ENCODE results near the gene SEPTIN1. TPM values are rescaled to one million over a fixed set of nuclear protein-coding genes. Genes with fewer than 3 reads are reported as not detected.

The SEPTIN1 gene
- total and polyA plus RNA-seq, 2 of the 13 experiments (the other 11 are each of a cell fraction or from before 2014, with no cell fraction given), result 0.18 to 0.67 TPM

- Histone ChIP-seq H3K4me1 (ENCODE audit: insufficient read depth, low read length) (peaks cover 9% of the 10 kb centered on the region), H3K4me2 (ENCODE audit: low read depth, low read length) (no peak overlapping the region), H3K4me3 (replicated peaks in 1 of 3; ENCODE audit: insufficient read depth in 1 of 3, low read depth in 2 of 3, low read length in 3 of 3) (no peak overlapping the region), H3K27ac (ENCODE audit: extremely low read length, insufficient read depth, low read length) (no peak overlapping the region), H3K27me3 (ENCODE audit: control insufficient read depth in 1 of 2, insufficient read depth in 2 of 2, low read length in 2 of 2) (no peaks in the 10 kb centered on the region; a peak in 1 of 5 replicates), H2AFZ (ENCODE audit: low read length) (no peak overlapping the region), H3K9ac (ENCODE audit: insufficient read depth, low read depth, low read length) (no peak overlapping the region), H3K36me3 (replicated peaks in 1 of 2; ENCODE audit: control insufficient read depth in 1 of 2, insufficient read depth in 2 of 2, low read length in 2 of 2) (peaks cover 12 to 38% of the 10 kb centered on the region in 2 experiments; a peak in 4 of 5 replicates), H3K9me3 (ENCODE audit: low read length) (no peaks in the 10 kb centered on the region), H3K79me2 (ENCODE audit: insufficient read depth, low read length) (no peaks in the 10 kb centered on the region), H4K20me1 (ENCODE audit: insufficient read depth, low read length) (no peaks in the 10 kb centered on the region)
- ATAC-seq (no peak), FAIRE-seq (no peak), DNase-seq (ENCODE audit: low spot score) (no peak)
- TF ChIP-seq ZNF101 (CRISPR knock-in tag; IDR thresholded peaks at IDR 0.05; ENCODE audit: borderline replicate concordance, low read depth) (no peak), ZKSCAN8 (CRISPR knock-in tag; IDR thresholded peaks at IDR 0.05; ENCODE audit: borderline replicate concordance) (no peak), SP2 (CRISPR knock-in tag; IDR thresholded peaks at IDR 0.05) (no peak), ZNF138 (CRISPR knock-in tag; IDR thresholded peaks at IDR 0.05; ENCODE audit: low read depth) (no peak), ZNF275 (CRISPR knock-in tag; IDR thresholded peaks at IDR 0.05; ENCODE audit: borderline replicate concordance) (no peak), ZNF142 (CRISPR knock-in tag; IDR thresholded peaks at IDR 0.05) (no peak), ZNF75D (CRISPR knock-in tag; IDR thresholded peaks at IDR 0.05; ENCODE audit: borderline replicate concordance) (no peak), ZSCAN21 (CRISPR knock-in tag; IDR thresholded peaks at IDR 0.05; ENCODE audit: borderline replicate concordance) (no peak)
- WGBS (ENCODE audit: low lambda C conversion rate), result 94% methylated on average over 3 of the region's 3 CpGs
- in situ Hi-C loops (cut with HindIII; ENCODE audit: extremely low pct_ligation_motif_present, low pct_unique_long_range_greater_than_20kb) (loop anchor here (25.0 kb wide), 1 partner anchor 759 kb away; no protein-coding TSS in a partner anchor), intact Hi-C loops (cut with micrococcal nuclease; ENCODE audit: unreplicated experiment) (no loop called here)
- no TSS peak for BruUV-seq (replicated peaks)
- ChIA-PET POLR2A (interaction anchor here (1.5 kb wide), 1 partner anchor 9 kb away, joined by 4 read pairs; the partner anchor contains the start of gene CD2BP2), CTCF (ENCODE audit: low intra/inter-chr PET ratio, low total read pairs) (no interaction called here)
These were observed 36.1 kb downstream of the SEPTIN1 start for GRCh38 chr16:30346286-30346685.
